ENCODE results near the gene CDC42BPB.

- TF ChIP-seq CTCF (IDR thresholded peaks at IDR 0.05) (no peak), POLR2A (IDR thresholded peaks at IDR 0.05) (no peak), EP300 (IDR thresholded peaks at IDR 0.05) (no peak)
These were observed 154.0 kb downstream of the CDC42BPB start for GRCh38 chr14:102903248-102903888.

Measured in suprapubic skin (tissue), 3 donors.